ENCODE results near the gene TRPM2.

TRPM2 gene

DNA sequence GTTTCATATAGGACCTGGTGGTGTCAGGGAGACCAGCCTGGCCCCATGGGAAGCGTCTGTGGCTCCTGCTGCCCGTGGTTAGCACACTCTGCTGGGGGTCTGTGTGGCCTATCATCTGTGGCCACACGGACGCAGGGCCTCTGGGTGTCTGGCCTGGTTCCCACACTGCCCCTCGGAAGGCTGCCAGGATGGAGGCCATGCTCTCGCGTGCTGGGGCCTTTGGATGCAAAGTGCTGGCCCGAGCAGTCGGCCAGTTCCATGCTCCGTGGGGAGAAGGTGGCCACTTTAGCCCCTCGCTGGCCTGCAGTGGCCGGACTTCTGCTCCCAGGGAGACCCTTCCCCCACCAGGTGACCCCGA is 81.1 kb downstream of the TRPM2 start:
- no peak for DNase-seq

DNA sequence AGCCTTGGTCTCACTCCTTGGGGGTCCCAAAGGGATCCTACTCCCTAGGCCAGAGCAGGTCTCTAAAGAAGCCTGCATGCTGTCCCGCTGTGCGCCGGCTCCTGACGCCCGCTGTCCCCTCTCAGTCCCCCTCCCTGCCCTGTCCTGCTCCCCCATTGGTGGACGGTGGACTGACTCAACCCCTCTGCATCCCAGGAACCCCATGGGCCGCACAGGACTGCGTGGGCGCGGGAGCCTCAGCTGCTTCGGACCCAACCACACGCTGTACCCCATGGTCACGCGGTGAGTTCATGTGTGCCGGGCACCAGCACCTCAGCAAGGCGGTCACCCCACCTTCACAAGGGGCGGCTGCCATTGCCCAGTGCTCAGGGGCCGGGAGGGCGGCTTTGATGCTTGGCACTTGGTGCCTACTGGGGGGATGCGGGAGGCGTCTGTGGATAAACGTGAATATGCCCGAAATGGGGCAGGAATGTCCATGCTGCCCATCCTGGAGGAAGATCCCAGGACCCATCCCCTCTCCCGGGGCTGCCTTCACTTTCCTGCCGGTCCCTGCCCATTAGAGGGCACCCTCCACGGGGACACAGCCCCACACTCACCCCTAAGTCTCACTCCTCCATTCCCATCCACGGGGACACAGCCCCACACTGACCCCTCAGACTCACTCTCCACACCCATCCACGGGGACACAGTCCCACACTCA is 81.7 kb downstream of the TRPM2 start:
- DNase-seq: no peak

DNA sequence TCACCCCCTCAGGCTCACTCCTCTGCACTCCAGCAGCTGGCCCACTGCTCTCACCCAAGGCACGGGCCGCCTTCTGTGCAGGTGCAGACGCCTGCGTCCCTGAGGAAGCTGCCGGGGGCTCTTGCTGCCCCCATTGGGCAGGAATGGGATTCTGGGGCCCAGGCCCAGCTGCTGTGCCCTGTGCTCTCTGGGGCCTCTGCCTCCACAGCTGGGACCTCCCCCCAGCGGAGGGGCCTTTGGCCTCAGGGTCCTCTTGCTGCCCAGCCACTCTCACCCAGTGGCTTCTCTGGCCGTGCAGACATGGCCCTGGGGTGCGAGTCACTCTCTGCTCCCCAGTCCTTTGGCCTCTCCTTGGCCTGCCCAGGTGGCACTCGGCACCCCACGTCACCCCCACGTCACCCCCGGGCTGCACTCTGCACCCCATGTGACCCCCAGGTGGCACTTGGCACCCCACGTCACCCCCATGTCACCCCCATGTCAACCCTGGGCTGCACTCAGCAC is 82.7 kb downstream of the TRPM2 start:
- no peak for DNase-seq

DNA sequence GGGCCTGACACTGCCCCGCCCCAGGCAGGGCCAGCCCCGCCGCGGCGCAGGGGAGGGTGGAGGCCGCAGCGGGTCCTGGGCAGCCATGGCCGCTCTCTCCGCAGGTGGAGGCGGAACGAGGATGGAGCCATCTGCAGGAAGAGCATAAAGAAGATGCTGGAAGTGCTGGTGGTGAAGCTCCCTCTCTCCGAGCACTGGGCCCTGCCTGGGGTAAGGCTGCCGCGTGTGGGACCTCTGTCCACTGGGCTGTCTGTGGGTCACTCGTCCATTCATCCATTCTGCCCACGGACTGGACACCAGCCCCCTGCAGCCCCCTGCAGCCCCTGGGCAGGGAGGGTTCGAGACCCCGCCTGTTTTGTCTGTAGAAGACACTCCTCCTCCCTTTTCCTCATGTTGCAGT is 83.5 kb downstream of the TRPM2 start:
- DNase-seq: no peak

DNA sequence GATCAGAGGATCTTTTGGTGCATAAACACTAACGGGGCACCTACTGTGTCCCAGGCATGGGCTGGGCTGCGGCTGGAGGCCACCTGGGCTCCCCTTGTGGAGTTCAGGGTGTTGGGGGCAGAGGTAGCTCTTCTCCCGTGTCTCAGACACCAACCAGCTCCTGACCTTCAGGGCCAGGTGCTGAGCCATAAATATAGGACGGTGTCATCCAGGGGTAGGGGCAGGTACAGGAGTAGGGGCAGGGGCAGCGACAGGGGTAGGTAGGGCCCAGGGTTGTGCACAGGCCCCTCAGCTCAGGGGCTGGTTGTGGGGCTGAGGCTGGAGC is 83.9 kb downstream of the TRPM2 start:
- DNase-seq: no peak

DNA sequence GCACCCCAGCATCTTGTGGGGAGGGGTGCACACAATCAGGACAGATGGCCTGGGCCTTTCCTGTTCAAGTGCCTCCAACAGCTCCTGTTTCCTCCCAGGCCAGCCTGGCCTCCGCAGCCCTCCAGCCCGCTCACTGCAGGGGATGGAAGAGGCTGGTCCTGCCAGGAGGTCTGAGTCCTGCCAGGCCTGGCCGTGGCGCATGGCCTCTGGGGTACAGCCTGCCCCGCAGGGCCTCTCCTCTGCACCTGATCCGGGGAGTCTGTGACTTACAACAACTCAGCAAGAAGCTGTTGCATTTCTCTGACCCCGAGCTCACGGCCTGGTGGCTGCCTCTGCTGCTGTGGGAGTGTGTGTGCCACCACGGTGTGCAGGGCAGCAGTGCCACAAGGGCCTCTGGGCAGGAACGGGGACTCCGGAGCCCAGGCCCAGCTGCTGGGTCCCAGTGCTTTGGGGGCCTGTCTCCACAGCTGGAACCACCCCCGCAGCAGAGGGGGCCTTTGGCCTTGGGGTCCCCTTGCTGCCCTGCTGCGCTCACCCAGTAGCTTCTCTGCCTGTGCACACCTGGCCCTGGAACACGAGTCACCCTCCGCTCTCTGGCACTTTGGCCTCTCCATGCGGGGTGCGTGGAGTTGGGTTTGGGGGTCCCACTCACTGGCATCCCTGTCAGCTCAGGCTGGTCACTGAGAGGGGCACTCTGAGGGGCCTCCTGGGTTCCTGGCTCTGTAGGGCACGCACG is 84.4 kb downstream of the TRPM2 start:
- no peak for DNase-seq

DNA sequence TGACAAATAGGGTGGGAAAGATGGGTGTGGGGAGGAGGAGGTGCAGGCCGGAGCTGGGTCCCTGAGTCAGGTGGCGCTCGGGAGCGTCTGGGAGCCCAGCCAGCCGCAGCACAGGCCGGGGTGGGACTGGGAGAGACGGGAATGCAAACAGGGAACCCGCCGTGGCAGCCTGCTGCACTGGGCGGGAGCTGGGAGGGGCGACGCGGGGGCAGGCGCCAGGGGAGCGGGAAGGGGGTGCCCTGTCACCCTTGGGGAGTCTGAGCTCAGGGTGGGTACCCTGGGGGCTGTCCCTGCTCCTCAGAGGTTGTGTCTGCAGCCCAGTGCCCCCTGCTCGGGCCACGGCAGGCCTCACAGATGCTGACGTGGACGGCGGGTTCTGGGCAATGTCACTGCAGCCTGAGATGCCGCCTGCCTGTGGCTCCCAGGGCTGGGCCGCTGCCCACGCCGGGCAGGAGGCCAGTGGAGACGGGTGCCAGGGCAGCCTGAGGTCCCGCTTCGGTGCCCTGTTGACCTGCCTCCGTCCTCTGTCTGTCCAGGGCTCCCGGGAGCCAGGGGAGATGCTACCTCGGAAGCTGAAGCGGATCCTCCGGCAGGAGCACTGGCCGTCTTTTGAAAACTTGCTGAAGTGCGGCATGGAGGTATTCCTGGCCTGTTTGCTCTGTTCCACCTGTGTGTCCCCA is 85.2 kb downstream of the TRPM2 start:
- no peak for DNase-seq

DNA sequence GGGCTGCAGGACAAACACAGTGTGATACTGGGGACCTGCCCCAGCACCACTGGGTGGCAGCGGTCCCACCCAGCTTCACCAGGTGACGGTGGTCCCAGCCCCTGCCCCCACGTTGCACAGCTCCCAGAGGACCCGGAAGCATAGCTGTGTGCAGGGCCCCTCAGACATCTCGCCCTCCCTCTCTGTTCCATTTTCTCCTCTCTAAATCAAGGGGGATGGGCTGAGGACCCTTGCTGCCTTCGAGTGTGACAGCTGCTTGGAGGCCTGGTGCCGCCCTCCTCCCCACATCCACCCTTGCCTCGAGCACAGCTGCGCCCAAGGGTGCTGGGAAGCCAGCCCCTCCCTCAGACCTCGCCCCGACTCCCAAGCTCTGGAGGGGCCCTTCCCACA is 85.8 kb downstream of the TRPM2 start:
- no peak for DNase-seq

DNA sequence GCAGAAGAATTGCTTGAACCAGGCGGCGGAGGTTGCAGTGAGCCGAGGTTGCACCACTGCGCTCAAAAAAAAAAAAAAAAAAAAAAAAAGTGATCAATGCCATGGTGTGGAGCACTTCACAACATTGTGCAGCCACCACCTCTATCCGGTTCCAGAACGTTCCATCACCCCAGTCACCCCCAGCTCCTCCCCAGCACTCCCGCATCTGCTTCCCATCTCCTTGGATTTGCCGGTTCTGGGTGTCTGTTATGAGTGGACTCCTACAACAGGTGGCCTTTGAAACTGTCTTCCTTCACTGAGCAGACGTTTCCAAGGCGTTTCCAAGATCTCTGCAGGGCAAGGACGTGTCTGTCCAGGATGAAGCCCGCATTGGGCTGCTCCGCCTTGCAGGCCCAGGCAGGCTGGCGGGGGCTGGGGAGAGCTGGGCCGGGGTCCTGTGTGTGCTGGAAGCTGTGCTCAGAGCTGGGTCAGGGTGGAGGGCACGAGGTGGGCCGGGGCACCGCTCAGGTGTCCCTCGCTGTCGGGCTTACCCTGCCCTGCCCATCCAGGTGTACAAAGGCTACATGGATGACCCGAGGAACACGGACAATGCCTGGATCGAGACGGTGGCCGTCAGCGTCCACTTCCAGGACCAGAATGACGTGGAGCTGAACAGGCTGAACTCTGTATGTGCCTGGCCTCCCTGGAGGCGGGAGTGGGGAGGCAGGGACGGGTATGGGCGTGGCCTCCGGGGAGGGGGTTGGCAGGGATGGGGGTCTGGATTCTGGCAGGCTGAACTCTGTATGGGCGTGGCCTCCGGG is 87.0 kb downstream of the TRPM2 start:
- DNase-seq: no peak

DNA sequence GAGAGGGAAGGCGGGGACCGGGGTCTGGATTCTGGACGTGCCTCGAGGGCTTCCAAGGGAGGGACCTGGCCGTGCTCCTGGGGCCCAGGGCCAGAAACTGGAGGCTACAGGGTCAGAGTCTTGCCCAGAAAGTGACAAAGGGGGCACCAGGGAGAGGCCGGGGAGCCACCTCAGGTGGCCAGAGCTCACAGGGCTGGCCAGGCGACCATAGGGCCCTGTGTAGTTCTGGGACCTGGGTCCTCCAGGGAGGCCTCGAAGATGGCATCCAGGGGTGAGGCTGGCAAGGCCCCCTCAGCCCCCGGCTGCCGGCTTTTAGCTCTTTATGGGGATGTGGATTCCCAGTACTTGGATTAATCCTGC is 87.6 kb downstream of the TRPM2 start:
- DNase-seq: no peak

DNA sequence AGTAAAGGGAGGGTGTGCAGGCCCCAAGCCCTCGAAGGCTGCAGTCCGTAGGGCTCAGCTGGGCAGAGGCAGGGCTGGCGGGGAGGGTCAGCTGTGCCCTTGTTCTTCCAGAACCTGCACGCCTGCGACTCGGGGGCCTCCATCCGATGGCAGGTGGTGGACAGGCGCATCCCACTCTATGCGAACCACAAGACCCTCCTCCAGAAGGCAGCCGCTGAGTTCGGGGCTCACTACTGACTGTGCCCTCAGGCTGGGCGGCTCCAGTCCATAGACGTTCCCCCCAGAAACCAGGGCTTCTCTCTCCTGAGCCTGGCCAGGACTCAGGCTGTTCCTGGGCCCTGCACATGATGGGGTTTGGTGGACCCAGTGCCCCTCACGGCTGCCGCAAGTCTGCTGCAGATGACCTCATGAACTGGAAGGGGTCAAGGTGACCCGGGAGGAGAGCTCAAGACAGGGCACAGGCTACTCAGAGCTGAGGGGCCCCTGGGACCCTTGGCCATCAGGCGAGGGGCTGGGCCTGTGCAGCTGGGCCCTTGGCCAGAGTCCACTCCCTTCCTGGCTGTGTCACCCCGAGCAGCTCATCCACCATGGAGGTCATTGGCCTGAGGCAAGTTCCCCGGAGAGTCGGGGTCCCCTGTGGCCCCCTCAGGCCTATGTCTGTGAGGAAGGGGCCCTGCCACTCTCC is 88.3 kb downstream of the TRPM2 start:
- no peak for DNase-seq

DNA sequence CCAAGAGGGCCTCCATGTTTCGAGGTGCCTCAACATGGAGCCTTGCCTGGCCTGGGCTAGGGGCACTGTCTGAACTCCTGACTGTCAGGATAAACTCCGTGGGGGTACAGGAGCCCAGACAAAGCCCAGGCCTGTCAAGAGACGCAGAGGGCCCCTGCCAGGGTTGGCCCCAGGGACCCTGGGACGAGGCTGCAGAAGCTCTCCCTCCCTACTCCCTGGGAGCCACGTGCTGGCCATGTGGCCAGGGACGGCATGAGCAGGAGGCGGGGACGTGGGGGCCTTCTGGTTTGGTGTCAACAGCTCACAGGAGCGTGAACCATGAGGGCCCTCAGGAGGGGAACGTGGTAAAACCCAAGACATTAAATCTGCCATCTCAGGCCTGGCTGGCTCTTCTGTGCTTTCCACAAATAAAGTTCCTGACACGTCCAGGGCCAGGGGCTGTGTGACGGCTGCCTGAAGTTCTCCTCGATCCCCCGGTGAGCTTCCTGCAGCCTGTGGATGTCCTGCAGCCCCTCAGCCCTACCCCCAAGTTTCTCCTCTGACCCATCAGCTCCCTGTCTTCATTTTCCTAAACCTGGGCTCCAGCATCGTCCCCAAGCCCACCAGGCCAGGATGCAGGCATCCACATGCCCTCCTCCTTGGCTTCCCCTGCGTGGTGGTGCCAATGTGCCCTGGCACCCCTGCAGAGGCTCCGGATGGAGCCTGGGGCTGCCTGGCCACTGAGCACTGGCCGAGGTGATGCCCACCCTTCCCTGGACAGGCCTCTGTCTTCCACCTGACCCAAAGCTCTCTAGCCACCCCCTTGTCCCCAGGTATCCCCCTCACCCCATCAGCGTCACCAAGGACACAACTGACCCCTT is 89.1 kb downstream of the TRPM2 start:
- DNase-seq: no peak

DNA sequence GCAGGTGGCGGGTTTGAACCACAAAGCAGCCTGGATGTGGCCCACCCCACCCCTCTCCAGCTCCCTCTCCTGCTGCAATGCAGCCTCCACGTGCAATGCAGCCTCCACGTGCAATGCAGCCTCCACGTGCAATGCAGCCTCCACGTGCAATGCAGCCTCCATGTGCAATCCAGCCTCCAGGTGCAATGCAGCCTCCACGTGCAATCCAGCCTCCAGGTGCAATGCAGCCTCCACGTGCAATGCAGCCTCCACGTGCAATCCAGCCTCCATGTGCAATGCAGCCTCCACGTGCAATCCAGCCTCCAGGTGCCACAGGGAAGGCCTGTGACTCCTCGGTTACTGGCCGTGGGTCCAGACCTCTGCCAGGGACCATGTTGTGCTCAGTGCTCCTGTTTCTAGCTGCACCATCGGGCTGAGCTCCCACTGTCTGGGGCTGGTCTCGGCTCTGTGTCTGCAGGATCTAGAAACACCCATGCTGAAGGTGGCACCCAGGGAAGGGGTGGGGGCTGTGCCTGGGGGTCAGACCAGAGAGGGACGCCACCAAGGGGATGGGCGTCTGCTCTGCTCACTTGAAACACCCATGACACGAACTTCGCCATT is 90.0 kb downstream of the TRPM2 start:
- DNase-seq: no peak

DNA sequence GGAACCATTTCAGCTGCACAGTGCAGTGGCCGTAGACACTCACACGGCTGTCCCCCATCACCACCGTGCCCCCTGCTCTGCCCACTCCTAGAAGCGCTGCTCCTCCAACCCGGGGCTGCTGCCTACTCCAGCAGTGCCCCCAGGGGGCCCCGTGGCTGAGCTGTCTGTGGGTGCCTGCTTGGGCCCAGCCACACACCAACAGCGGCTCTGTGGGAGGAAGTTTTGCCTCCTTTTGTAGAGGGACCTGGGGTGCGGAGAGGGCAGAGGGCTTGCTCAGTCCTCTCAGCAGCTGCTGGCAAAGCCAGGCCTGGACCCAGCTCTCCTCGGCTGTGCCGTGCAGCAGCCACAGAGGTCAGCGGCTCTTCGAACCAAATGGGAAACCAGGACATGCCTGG is 90.5 kb downstream of the TRPM2 start:
- DNase-seq: no peak

DNA sequence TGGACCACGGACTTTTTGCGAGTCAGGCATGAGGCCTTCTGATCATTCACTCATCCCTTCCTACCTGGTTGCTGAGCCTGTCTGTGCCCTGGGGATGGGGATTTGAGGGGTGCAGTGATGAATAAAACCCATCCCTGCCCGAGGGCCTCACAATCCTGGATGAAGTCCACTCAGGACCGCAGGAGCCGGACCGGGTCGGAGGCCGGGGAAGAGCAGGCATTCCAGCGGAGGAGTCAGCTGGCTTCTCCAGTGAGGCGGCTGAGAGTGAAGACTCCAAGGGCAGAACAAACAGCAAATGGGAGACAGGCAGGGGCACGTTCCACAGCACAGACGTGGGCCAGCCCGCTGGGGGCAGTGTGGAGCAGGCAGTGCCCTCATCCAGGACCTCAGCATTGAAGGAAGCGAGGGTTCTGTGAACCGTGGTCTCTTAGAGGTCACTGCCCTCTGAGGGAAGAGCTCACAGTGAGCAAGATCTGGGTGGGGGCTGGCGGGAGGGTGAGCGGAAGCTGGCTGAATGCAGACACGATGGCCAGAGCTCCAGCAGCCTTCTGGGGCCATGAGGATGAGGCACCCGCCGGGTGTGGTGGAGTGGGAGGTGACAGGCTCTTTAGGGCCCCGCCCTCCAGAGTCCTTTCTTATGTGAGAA is 91.0 kb downstream of the TRPM2 start:
- DNase-seq: no peak

DNA sequence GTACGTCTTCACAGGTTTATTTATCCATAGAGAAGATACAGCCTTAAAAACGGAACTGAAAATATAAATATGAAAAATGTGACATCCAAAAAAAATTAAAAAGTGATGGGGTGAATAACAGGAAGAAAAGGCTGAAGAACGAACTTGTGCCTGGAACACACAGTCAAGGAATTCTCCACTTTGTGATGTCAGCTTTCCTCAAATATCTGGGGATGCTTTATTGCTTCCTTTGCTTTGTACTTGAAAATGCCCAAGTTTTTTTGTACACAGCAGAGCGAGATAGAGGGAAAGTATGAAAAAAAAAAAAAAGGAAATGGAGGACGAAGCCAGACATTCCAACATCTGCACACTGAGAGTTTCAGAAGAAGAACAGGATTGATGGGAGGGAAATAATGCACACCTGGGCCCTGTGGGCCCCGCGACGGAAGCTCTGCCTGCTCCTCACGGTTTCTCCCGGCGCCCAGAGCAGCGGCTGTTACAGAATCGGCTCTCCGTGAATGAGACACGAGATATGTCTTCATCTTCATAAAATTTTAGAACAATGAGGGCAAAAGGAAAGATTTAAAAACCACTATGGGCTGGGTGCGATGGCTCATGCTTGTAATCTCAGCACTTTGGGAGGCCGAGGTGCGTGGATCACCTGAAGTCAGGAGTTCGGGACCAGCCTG is 91.9 kb downstream of the TRPM2 start:
- no peak for DNase-seq

DNA sequence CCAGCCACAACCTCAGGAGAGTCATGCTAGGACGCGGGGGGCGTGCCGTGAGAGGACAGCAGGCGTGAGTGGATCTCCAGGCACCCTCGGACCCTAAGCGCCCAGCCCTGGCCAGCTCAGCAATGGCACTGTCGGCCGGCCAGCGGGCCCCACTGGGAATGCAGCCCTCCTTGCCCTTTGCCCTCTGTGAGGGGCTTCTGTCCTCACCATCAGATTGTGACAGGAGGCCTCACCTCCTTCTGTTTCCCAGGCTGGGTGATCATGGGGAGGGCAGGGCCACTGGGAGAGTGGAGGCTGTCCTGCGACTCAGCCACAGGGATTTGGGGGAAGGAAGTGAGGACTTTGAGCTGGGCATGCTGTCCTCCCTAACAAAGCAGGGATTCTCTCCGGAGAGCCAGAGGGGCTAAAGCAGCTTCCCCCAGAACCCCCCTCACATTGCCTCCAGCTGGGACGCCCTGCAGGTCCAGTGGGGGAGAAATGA is 95.3 kb downstream of the TRPM2 start:
- no peak for DNase-seq

DNA sequence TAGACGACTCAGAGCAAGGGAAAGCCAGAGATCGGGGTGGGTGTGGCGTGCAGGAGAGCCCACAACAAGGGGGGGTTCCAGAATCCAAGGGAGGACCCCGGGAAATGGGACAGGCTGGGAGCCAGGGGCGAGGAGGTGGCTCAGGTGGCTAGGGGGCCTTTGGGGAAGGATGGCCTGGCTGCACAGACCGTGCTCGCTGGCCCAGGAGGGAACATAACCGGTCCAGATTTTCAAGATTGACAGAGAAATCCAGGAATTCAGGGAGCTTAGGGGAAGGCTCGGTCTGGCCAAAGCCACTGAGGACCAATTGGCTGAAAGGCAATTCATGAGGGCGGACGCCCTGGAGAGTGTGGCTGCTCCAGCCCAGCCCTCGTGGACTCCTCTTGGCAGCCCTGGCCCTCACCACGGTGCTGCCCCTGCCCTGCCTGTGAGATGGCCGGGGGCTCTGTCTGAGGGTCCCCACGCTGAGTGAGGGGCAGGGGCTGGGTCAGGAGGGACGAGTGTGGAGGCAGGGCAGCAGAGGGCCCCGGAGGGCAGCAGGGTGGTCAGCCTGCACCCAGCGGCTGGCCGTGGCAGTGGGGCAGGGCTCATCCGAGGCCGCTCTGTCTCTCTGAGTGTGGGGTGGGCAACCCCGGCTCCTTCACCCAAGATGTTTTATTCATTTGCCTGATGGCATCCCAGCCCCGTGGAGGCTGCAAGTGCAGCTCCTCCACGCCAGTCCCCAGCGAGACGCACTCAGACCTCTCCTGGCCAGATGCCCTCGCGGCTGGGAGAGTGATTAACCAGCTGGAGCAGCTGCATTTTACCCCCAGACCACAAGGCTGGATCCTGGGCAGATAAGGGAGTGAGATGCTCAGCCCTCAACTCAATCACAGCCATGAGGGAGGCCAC is 96.3 kb downstream of the TRPM2 start:
- DNase-seq: no peak

DNA sequence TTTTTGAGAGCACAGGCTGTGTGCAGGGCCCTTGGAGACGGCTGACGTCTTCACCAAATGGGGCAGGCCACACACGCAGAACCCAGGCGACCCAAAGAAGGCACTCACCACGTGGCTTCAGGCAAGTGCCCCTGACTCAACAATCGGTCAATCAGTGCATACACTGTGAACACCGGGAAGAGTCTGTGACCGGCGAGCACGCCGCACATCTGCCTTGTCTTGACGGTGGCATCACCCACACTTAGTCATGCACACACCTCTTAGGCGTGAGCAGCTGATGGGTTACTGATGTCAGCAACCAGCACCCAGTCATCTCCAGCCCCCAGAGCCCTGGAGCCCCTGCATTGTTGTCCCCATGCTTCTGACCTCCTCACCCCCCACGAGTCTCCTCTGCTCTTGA is 97.0 kb downstream of the TRPM2 start:
- no peak for DNase-seq

All from NCI-H2029 treated with DMSO at 0.1 percent for 48 hours (cell line).